Prostate gland (tissue), 2 donors: ENCODE results near the gene RUFY2. TPM values are rescaled to one million over a fixed set of nuclear protein-coding genes. Genes with fewer than 3 reads are reported as not detected.
A peak's percentile ranks its signal among the peaks of the same experiment; 100 is the strongest.

Experiments
- DNase-seq: peaks from one replicate; pipeline ENCODE4 v3.0.0-alpha.2; 2019; ENCODE audit warnings: low spot score
- H3K27ac ChIP-seq, 2 donors: fragments of 200-600 bp; sonication (generic); 2 replicates each; pipeline ENCODE4 v1.5.1; 2017 to 2019
- H3K27me3 ChIP-seq: fragments of 200-600 bp; sonication (generic); replicated peaks from 2 replicates; pipeline ENCODE4 v1.5.1; 2019; ENCODE audit not compliant: insufficient read depth
- H3K36me3 ChIP-seq, 2 donors: fragments of 200-600 bp; sonication (generic); 1 replicate in 1 of 2; 2 replicates in 1 of 2; pipeline versions ENCODE4 v1.5.1 to v1.8.1; 2017 to 2019
- H3K4me1 ChIP-seq: fragments of 200-600 bp; sonication (generic); replicated peaks from 2 replicates; pipeline ENCODE4 v1.5.1; 2019
- H3K4me3 ChIP-seq, 2 donors: fragments of 200-600 bp; sonication (generic); 2 replicates each; pipeline ENCODE4 v1.5.1; 2017 to 2019
- H3K9me3 ChIP-seq: fragments of 200-600 bp; sonication (generic); 2 replicates; pipeline ENCODE4 v1.5.1; 2017
- POLR2A ChIP-seq: fragments of 450-650 bp; IDR thresholded peaks from one replicate; pipeline ENCODE4 v1.6.1; 2016; ENCODE audit warnings: antibody characterized with exemption, mild to moderate bottlenecking
- POLR2AphosphoS5 ChIP-seq: sonication (generic); formaldehyde crosslinking; IDR thresholded peaks from one replicate; pipeline ENCODE4 v1.6.1; 2017; ENCODE audit warnings: antibody characterized with exemption
- WGBS: methylation state at CpG from one replicate; pipeline ENCODE4 v1.1.5; 2018; 5-methylcytosine and 5-hydroxymethylcytosine counted together
- intact Hi-C: fragments of 100-400 bp; cut with DNase I; formaldehyde crosslinking; loops from one replicate; pipeline ENCODE4 v1.14.2; 2022
- total RNA-seq, 2 donors: library from RNA; depleted of rRNA; stranded (reverse); fragments of >200 nt; gene quantifications; one replicate each; pipeline ENCODE4 v1.1.0, GENCODE V29; 2016
- TF ChIP-seq, protein P1 (sequence below), 4 experiments: fragments of 200-600 bp in 2 of 4; fragments of 450-650 bp in 2 of 4; sonication (generic) in 2 of 4; IDR thresholded peaks; 1 replicate in 3 of 4; 2 replicates in 1 of 4; pipeline ENCODE4 v1.5.1; 2016 to 2019; ENCODE audit warnings: antibody characterized with exemption in 4 of 4, mild to moderate bottlenecking in 2 of 4, moderate library complexity in 2 of 4

Gene RUFY2
- total RNA-seq, 2 donors from 2014 or later, result 16.7 to 22.1 TPM

DNA sequence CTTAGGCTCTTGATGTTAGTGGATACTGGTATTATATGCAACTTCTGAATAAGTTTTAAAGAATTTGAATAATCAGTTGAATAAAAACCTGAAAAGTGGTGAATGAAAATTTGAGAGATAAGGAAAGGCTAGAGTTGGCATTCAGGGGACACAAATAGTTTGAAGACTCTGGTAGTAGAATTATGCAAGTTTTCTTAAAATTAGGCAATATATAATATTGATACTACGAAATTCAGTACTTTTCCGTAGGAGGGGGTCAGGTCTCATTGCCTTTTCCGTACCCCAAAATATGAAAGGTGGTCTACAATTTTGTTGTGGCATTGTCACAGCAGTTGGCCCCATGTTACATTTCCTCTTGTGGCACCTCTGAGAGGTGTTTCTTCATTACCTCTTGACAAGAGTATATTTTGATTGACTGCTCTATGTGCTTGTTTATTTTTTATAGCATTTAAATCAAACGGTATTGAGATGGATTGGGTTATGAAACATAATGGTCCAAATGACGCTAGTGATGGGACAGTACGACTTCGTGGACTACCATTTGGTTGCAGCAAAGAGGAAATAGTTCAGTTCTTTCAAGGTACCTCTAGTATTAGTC lies 70.2 kb downstream of the RUFY2 start:
- no peak overlapping the region for H3K4me3 ChIP-seq
- WGBS, result 71% methylated on average over 7 of the region's 7 CpGs
- no peaks in the 10 kb centered on the region for H3K9me3 ChIP-seq
- no peak for DNase-seq
- TF ChIP-seq POLR2A (no peak), POLR2AphosphoS5 (no peak)
- TF ChIP-seq, protein P1, sequence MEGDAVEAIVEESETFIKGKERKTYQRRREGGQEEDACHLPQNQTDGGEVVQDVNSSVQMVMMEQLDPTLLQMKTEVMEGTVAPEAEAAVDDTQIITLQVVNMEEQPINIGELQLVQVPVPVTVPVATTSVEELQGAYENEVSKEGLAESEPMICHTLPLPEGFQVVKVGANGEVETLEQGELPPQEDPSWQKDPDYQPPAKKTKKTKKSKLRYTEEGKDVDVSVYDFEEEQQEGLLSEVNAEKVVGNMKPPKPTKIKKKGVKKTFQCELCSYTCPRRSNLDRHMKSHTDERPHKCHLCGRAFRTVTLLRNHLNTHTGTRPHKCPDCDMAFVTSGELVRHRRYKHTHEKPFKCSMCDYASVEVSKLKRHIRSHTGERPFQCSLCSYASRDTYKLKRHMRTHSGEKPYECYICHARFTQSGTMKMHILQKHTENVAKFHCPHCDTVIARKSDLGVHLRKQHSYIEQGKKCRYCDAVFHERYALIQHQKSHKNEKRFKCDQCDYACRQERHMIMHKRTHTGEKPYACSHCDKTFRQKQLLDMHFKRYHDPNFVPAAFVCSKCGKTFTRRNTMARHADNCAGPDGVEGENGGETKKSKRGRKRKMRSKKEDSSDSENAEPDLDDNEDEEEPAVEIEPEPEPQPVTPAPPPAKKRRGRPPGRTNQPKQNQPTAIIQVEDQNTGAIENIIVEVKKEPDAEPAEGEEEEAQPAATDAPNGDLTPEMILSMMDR (IDR thresholded peaks at IDR 0.05), result no peak
- intact Hi-C loops, result loop anchor here (10.0 kb wide), 2 partner anchors 262 to 452 kb away; partner anchors contain the start of genes HERC4 and SIRT1
- H3K27me3 ChIP-seq, result no peaks in the 10 kb centered on the region
- H3K27ac ChIP-seq, result no peak overlapping the region
- H3K36me3 ChIP-seq, result peaks cover 17 to 22% of the 10 kb centered on the region in 2 donors
- peaks cover 5% of the 10 kb centered on the region for H3K4me1 ChIP-seq

DNA sequence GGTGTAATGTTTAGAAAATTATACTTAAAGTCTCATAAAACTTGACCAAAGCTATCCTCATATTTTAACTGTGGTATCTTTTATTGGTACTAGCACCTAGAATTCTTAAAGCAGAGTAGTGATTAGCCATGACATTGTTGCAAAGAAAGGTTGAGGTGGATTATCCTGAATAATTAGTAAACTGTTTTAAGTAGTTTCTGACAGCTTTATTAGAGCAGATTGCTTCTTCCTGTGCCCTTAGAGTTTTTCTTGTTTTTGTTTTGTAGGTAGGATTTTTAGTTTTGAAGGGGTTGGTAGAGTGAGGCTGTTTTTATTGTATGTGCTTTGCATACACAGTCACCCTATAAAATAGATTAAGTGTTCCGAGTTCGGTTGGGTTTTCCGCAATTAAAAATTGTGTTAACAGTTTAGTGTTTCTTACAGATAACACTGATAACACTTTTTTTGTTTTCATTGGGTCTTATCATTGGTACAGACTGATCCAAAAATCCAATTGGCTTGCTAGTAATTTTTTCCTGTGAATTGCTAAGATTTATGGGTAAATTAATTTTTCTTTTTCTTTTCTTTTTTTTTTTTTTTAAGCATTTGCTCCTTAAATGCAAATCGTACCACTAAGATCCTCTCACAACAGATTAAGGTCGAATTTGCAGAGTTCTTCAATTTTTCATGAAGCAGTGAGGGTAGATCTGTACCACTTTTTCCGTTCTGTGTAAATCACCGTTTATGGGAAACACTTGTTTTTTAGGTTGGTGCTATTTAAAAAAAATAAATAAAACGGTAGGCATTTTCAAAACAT lies 72.2 kb downstream of the RUFY2 start:
- no peak for TF ChIP-seq POLR2A
- TF ChIP-seq, protein P1 (IDR thresholded peaks at IDR 0.05), result no peak
- no peak for TF ChIP-seq POLR2AphosphoS5
- Histone ChIP-seq H3K4me3 (peak overlapping the region; percentile 66 to 90), H3K27ac (no peak overlapping the region), H3K36me3 (peaks cover 5 to 6% of the 10 kb centered on the region in 2 donors), H3K9me3 (no peaks in the 10 kb centered on the region), H3K27me3 (no peaks in the 10 kb centered on the region), H3K4me1 (peaks cover 5% of the 10 kb centered on the region)
- intact Hi-C loops, result loop anchor here (10.0 kb wide), 2 partner anchors 260 to 450 kb away; partner anchors contain the start of genes HERC4 and SIRT1
- WGBS, result 2% methylated on average over 8 of the region's 8 CpGs
- DNase-seq, result no peak

DNA sequence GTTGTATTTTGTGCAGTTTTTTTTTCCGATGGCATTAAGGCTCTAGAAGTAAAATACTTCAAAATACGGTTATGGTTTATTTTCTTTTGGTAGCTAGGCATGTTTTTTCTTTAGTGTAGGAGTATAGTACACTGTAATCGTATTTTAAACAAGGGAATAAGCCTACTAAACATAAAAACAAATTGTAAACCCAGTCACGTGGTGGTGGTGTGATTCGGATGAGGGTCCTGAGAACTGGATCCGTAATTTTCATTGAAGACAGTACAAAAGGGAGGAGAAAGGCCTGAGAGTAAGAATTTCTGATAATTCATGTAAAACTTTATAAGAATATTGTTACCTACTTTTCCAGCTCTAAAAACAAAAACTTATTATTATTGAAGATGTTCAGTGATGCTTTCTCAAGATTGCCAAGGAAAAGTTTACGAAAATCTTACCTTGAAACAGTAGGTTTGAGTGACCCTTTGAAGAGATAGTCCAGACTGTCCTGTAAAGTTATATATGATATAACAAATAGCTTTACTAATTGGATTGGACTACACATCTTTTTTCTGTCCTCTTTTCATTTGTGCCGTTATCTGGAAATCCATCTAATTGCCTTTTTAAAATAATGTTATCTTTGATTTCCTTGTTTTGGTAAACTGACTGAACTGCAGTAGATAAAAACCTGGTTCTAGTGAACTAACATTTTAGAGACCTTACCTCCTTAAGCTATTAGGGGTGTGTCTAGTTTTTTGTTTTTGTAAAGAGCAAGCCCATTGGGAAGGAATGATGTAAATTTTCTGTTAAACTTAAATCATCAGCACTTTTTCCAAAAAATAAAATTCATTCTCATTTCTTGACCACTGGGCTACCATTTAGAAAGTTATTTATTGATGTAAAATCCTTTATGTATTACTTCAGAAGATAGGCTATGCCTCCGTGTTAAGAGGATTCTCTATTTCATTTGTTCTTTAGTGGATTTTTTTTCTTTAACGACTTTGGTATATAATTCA lies 73.3 kb downstream of the RUFY2 start:
- H3K27me3 ChIP-seq, result no peaks in the 10 kb centered on the region
- H3K4me1 ChIP-seq, result peaks cover 5% of the 10 kb centered on the region
- H3K27ac ChIP-seq, result peak overlapping the region; percentile 94 to 98
- WGBS, result under 1% methylated on average over 10 of the region's 10 CpGs
- H3K4me3 ChIP-seq, result peak overlapping the region; percentile 66 to 90
- TF ChIP-seq POLR2AphosphoS5, result no peak
- TF ChIP-seq POLR2A, result no peak
- TF ChIP-seq, protein P1 (IDR thresholded peaks at IDR 0.05), result no peak
- no peak for DNase-seq
- no peaks in the 10 kb centered on the region for H3K36me3 ChIP-seq
- H3K9me3 ChIP-seq, result no peaks in the 10 kb centered on the region
- intact Hi-C loops, result loop anchor here (10.0 kb wide), 2 partner anchors 259 to 449 kb away; partner anchors contain the start of genes HERC4 and SIRT1

DNA sequence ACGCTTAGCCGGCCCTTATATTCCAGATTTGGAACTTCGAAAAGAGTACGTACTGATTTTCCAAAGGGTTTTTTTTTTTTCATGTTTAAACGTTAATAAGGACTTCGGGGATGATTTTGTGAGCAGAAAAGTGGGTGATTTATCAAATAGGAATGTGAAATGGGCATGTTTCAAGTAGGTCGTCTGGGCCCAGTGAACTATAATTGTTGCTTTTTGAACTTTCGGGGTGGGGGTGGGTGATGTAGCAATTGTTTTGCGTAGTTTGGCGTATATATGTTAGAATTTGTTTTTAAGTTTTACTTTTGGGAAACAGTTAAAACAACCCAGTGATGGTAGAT lies 74.0 kb downstream of the RUFY2 start:
- Histone ChIP-seq H3K9me3 (no peaks in the 10 kb centered on the region), H3K27me3 (no peaks in the 10 kb centered on the region), H3K36me3 (no peaks in the 10 kb centered on the region), H3K4me1 (peaks cover 8% of the 10 kb centered on the region), H3K4me3 (peak overlapping the region; percentile 66 to 90), H3K27ac (peak overlapping the region; percentile 94 to 98)
- no peak for TF ChIP-seq POLR2A
- TF ChIP-seq, protein P1 (IDR thresholded peaks at IDR 0.05), result no peak
- no peak for TF ChIP-seq POLR2AphosphoS5
- under 1% methylated on average over 10 of the region's 10 CpGs for WGBS
- intact Hi-C loops, result loop anchor here (10.0 kb wide), 2 partner anchors 258 to 448 kb away; partner anchors contain the start of genes HERC4 and SIRT1
- DNase-seq, result no peak
